Activated T-helper 9 cell treated with anti-CD3 and anti-CD28 coated beads, Interleukin-2, amount 50 U/mL, for 16 hours (primary cell): ENCODE results near the gene OR5K2.
A peak's percentile ranks its signal among the peaks of the same experiment; 100 is the strongest.

ENCODE experiments used
- DNase-seq: peaks from one replicate; pipeline ENCODE4 v3.0.0-alpha.2; 2020; ENCODE audit warnings: low read depth

Gene OR5K2

GRCh38 chr3:98522544-98523281, 25.2 kb downstream of the OR5K2 start, which contains the start of gene CLDND1:
Gene CLDND1 (minus strand): TSS chr3:98522902. CDS start chr3:98521424, 1,478 bp downstream.
- DNase-seq, result peak; percentile 94

- no peak for DNase-seq
Observed at GRCh38 chr3:98525494-98525893, 28.0 kb downstream of the OR5K2 start.

DNA sequence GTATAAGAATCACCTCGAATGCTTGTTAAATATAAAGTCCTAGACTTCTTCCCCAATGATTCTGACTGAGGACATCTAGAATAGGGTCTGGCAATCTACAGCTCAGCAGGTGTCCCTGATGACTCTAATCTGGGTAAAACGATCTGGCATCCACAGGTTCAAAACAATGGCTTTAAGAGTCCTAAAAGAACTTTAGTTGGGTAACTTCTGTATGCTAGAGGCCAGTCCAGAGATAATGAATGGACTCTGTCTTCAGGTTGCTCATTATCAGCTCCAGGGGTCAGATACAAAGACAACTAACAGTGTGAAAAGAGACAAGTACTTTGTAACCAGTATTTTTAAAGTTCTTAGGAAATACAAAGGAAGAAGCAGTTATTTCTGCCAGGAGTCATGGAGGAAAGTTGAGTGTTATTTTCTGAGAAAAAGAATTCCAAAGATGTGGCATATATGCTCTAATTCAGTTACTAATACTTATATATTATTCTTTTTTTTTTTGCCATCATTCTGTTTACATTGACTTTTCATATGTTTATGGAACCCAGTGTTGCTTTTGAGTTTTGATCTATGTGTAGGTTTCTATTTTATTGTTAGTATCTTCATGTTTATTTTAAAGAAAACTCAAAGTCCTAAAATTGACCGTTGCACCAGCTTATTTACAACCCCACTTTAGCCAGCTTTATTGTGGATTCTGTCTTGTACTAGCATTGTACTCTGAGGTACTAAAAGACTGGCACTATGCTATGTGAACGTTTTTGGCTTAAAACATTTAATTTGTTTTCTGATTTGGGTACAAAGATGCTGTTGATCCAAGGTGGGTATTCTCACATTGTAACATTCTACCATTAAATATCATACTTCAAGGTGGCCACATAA, 31.2 kb downstream of the OR5K2 start:
- DNase-seq, result no peak

DNA sequence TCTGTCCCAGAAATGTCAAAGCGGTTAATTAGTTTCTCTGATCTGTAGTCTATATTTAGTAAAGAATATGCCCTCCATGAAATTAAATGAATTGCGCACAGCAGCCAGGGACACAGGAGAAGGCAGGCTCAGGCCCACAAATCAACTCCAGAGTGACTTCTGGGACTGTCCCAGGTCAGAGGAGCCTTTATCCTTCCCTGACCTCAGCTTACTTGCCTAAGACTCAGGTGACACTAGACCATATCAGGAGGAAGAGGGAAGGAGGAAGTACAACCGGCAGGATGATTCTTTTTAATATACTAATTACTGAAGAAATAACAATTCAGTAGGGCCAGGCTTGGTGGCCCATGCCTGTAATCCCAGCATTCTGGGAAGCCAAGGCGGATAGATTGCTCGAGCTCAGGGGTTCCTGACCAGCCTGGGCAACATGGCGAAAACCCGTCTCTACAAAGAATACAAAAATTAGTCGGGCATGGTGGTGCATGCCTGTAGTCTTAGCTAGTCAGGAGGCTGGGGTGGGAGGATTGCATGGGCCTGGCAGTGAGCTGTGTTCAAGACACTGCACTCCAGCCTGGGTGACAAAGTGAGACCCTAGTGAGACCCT, 32.5 kb downstream of the OR5K2 start:
- no peak for DNase-seq

- DNase-seq, result no peak
Observed at GRCh38 chr3:98530676-98531075, 33.2 kb downstream of the OR5K2 start.

GRCh38 chr3:98531622-98532274, 34.3 kb downstream of the OR5K2 start, which contains the start of gene GPR15:
Gene GPR15 (plus strand): TSS chr3:98531978. CDS start chr3:98532034, 56 bp downstream.
- no peak for DNase-seq

DNA sequence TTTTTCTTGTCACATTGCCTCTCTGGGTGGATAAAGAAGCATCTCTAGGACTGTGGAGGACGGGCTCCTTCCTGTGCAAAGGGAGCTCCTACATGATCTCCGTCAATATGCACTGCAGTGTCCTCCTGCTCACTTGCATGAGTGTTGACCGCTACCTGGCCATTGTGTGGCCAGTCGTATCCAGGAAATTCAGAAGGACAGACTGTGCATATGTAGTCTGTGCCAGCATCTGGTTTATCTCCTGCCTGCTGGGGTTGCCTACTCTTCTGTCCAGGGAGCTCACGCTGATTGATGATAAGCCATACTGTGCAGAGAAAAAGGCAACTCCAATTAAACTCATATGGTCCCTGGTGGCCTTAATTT, 34.8 kb downstream of the OR5K2 start:
- DNase-seq, result no peak

DNA sequence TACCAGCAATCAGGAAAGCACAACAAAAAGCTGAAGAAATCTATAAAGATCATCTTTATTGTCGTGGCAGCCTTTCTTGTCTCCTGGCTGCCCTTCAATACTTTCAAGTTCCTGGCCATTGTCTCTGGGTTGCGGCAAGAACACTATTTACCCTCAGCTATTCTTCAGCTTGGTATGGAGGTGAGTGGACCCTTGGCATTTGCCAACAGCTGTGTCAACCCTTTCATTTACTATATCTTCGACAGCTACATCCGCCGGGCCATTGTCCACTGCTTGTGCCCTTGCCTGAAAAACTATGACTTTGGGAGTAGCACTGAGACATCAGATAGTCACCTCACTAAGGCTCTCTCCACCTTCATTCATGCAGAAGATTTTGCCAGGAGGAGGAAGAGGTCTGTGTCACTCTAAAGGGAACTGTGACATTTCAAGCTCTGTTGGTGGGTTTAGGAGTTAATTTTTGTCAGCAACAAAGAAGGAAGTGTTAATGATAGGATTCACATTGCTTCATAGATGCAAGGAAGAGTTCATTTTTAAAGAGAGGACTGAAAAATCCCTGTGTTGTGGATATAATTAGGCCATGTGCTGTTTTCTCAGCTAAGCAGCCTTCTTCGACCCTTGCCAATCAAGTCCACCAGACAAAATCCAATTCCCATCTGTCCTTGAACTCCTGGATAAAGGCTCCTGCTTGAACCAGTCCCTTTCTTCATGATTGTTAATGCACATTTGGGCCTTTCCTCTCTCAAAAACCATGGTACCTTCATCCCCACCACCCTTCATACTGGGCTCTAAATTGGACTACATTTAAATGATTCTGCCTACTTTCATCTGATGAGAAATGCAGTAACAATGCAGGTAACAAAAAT, 35.5 kb downstream of the OR5K2 start:
- DNase-seq, result no peak

DNA sequence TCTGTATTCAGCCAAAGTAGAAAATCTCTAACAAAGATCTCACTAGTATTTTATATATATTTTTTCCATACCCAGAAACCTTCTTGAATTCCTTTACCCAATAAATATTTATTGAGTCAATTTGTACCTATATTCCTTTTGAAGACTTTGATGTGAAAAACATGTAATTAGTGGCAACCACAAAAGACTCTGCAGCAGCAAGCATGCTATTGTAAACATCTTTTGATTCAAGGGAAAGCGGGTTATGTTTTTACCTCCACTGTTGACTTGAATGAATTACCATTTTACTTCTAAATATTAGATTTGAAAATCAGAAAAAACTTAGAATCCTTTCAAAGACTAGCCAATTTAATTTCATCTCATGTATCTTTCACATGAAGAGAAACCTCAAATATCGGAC, 36.7 kb downstream of the OR5K2 start:
- DNase-seq, result no peak

GRCh38 chr3:98534734-98535133, 37.3 kb downstream of the OR5K2 start:
- DNase-seq, result no peak

- DNase-seq, result no peak
Observed at GRCh38 chr3:98536456-98537017, 39.1 kb downstream of the OR5K2 start.

- DNase-seq, result no peak
Observed at GRCh38 chr3:98540346-98540745, 42.9 kb downstream of the OR5K2 start.

DNA sequence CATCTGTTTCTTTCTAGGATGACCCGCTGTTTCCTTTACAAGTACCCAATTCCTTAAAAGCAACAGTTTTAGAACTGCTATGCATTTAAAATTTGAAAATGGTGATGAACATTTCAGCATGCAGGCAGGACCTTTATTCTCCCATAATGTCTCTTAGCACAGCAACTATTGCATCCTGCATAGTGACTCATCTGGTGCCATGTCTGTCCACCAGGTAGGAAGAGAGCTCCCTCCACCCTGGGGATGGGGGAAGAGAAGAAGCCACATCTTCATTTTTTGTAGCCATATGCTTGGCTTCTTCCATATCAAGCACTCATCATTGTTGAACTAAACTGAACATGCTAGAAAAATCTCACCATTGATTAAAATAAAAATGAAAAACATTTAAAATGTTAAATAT, 44.2 kb downstream of the OR5K2 start:
- no peak for DNase-seq

DNA sequence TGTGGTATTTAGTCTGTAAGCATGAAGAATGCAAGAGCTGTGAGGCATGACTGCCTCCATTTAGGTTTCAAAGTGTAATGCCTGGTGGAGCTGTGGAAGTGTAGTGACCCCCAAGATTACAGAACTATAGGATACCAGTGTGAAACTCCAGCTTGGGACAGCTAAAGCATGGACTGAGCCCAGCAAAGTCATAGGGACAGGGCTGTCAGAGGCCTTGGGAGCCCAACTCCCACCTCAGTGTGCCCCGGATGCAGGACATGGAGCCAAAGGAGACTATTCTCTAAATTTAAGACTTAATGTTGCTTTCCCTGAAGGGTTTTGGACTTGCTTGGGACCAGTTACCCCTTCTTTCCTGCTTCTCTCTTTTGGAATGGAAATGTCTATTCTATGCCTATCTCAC, 45.1 kb downstream of the OR5K2 start:
- DNase-seq, result no peak

GRCh38 chr3:98545940-98546339, 48.5 kb downstream of the OR5K2 start:
- DNase-seq, result no peak
